Measurements from ENCODE around the gene FSTL1.

The FSTL1 gene

DNA sequence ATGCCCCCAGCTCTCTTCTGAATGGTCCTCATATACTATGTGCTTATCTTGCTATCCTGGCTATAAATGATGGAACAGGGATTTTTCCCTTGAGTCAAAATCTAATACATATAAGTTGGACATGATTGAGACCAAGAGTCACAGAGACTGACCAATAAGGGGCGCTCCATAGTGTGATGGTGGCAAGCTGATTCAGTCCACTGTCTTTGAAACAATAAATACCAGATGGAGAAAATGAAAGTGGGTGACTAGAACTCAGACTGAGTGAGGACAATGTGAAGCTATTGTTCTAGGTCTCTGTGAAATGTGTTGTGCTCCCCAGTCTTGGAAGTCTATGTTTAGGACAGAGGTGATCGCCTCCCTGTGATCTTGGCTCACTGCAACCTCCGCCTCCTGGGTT, 10.6 kb upstream of the FSTL1 start:
- H3K36me3 ChIP-seq (ENCODE audit: insufficient read depth, low read length) = no peaks in the 10 kb centered on the region
- H3K4me3 ChIP-seq (ENCODE audit: low read depth, low read length, poor library complexity, severe bottlenecking) = no peak overlapping the region
- no peaks in the 10 kb centered on the region for H3K4me1 ChIP-seq (ENCODE audit: insufficient read depth, low read length, severe bottlenecking)
- H3K9me3 ChIP-seq (ENCODE audit: low read length) = no peaks in the 10 kb centered on the region
- no peak overlapping the region for H2AFZ ChIP-seq (ENCODE audit: low read length)
- H3K79me2 ChIP-seq (ENCODE audit: insufficient read depth, low read length) = no peaks in the 10 kb centered on the region
- H3F3A ChIP-seq (ENCODE audit: insufficient read depth, low read length) = no peaks in the 10 kb centered on the region
- H3K9ac ChIP-seq (ENCODE audit: low read length) = no peak overlapping the region
- H3K27me3 ChIP-seq (ENCODE audit: insufficient read depth, low read length) = peaks cover 4% of the 10 kb centered on the region; the same call in 1 of the 2 replicates
- no peak for TF ChIP-seq CTCF (IDR thresholded peaks at IDR 0.05; ENCODE audit: low read length)
- TF ChIP-seq EZH2 (IDR thresholded peaks at IDR 0.05; ENCODE audit: borderline replicate concordance, low read length) = no peak
- no peaks in the 10 kb centered on the region for H3K9me2 ChIP-seq (ENCODE audit: low read depth, low read length)
- no peak overlapping the region for H3K27ac ChIP-seq (ENCODE audit: low read depth, low read length, poor library complexity, severe bottlenecking)
- no peak overlapping the region for H3K4me2 ChIP-seq (ENCODE audit: low read length)
- H4K20me1 ChIP-seq (ENCODE audit: insufficient read depth, low read length) = no peaks in the 10 kb centered on the region

- H3K9me3 ChIP-seq (ENCODE audit: low read length) = no peaks in the 10 kb centered on the region
- H3K4me2 ChIP-seq (ENCODE audit: low read length) = no peak overlapping the region
- H3K27ac ChIP-seq (ENCODE audit: low read depth, low read length, poor library complexity, severe bottlenecking) = no peak overlapping the region
- H4K20me1 ChIP-seq (ENCODE audit: insufficient read depth, low read length) = no peaks in the 10 kb centered on the region
- H3F3A ChIP-seq (ENCODE audit: insufficient read depth, low read length) = no peaks in the 10 kb centered on the region
- H2AFZ ChIP-seq (ENCODE audit: low read length) = no peak overlapping the region
- TF ChIP-seq EZH2 (IDR thresholded peaks at IDR 0.05; ENCODE audit: borderline replicate concordance, low read length) = no peak
- H3K79me2 ChIP-seq (ENCODE audit: insufficient read depth, low read length) = no peaks in the 10 kb centered on the region
- H3K27me3 ChIP-seq (ENCODE audit: insufficient read depth, low read length) = peaks cover 3% of the 10 kb centered on the region; the same call in 1 of the 2 replicates
- H3K4me3 ChIP-seq (ENCODE audit: low read depth, low read length, poor library complexity, severe bottlenecking) = no peak overlapping the region
- no peaks in the 10 kb centered on the region for H3K36me3 ChIP-seq (ENCODE audit: insufficient read depth, low read length)
- no peak overlapping the region for H3K9ac ChIP-seq (ENCODE audit: low read length)
- H3K9me2 ChIP-seq (ENCODE audit: low read depth, low read length) = no peaks in the 10 kb centered on the region
- H3K4me1 ChIP-seq (ENCODE audit: insufficient read depth, low read length, severe bottlenecking) = no peaks in the 10 kb centered on the region
Measured at GRCh38 chr3:120460862-120461261, 10.1 kb upstream of the FSTL1 start.

- no peak overlapping the region for H2AFZ ChIP-seq (ENCODE audit: low read length)
- no peaks in the 10 kb centered on the region for H3K79me2 ChIP-seq (ENCODE audit: insufficient read depth, low read length)
- no peaks in the 10 kb centered on the region for H3K9me2 ChIP-seq (ENCODE audit: low read depth, low read length)
- no peak for TF ChIP-seq EZH2 (IDR thresholded peaks at IDR 0.05; ENCODE audit: borderline replicate concordance, low read length)
- no peak for TF ChIP-seq CTCF (IDR thresholded peaks at IDR 0.05; ENCODE audit: low read length)
- no peak overlapping the region for H3K27ac ChIP-seq (ENCODE audit: low read depth, low read length, poor library complexity, severe bottlenecking)
- no peak overlapping the region for H3K4me2 ChIP-seq (ENCODE audit: low read length)
- no peaks in the 10 kb centered on the region for H3K27me3 ChIP-seq (ENCODE audit: insufficient read depth, low read length)
- H3K36me3 ChIP-seq (ENCODE audit: insufficient read depth, low read length) = no peaks in the 10 kb centered on the region
- no peak overlapping the region for H3K4me3 ChIP-seq (ENCODE audit: low read depth, low read length, poor library complexity, severe bottlenecking)
- no peak overlapping the region for H3K9ac ChIP-seq (ENCODE audit: low read length)
- no peaks in the 10 kb centered on the region for H3F3A ChIP-seq (ENCODE audit: insufficient read depth, low read length)
- no peaks in the 10 kb centered on the region for H4K20me1 ChIP-seq (ENCODE audit: insufficient read depth, low read length)
- no peaks in the 10 kb centered on the region for H3K9me3 ChIP-seq (ENCODE audit: low read length)
- H3K4me1 ChIP-seq (ENCODE audit: insufficient read depth, low read length, severe bottlenecking) = no peaks in the 10 kb centered on the region
Measured at GRCh38 chr3:120460181-120460790, 9.5 kb upstream of the FSTL1 start.

DNA sequence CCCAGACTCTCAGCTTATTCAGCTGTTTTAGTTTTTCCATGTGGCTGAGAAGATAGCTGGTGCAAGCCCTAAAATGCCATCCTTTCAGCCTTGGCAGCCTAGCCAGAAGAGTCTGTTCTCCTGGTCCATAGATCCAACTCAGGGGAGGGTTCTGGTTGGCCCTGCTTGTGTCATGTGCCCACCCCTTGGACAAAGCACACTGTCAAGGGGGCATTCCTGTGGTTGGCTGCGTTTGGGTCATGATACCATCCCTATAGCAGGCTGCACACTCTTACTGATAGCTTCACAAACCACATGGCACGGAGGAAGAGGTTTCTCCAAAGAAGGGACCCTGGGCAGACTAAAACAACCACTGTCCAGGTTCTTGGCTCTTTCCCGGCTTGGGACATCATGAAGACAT, 8.4 kb upstream of the FSTL1 start:
- H3K4me3 ChIP-seq (ENCODE audit: low read depth, low read length, poor library complexity, severe bottlenecking) = no peak overlapping the region
- H4K20me1 ChIP-seq (ENCODE audit: insufficient read depth, low read length) = no peaks in the 10 kb centered on the region
- no peak overlapping the region for H3K9ac ChIP-seq (ENCODE audit: low read length)
- no peaks in the 10 kb centered on the region for H3K4me1 ChIP-seq (ENCODE audit: insufficient read depth, low read length, severe bottlenecking)
- no peak overlapping the region for H2AFZ ChIP-seq (ENCODE audit: low read length)
- no peaks in the 10 kb centered on the region for H3K9me3 ChIP-seq (ENCODE audit: low read length)
- no peak overlapping the region for H3K27ac ChIP-seq (ENCODE audit: low read depth, low read length, poor library complexity, severe bottlenecking)
- H3K9me2 ChIP-seq (ENCODE audit: low read depth, low read length) = no peaks in the 10 kb centered on the region
- H3K36me3 ChIP-seq (ENCODE audit: insufficient read depth, low read length) = no peaks in the 10 kb centered on the region
- H3K79me2 ChIP-seq (ENCODE audit: insufficient read depth, low read length) = no peaks in the 10 kb centered on the region
- H3F3A ChIP-seq (ENCODE audit: insufficient read depth, low read length) = no peaks in the 10 kb centered on the region
- no peak overlapping the region for H3K4me2 ChIP-seq (ENCODE audit: low read length)
- H3K27me3 ChIP-seq (ENCODE audit: insufficient read depth, low read length) = no peaks in the 10 kb centered on the region
- TF ChIP-seq CTCF (IDR thresholded peaks at IDR 0.05; ENCODE audit: low read length) (no peak), EZH2 (IDR thresholded peaks at IDR 0.05; ENCODE audit: borderline replicate concordance, low read length) (no peak)

Measured in OCI-LY1 (cell line).